GM19238 (cell line): ENCODE results near the gene NOS1.

Source experiments
- DNase-seq: peaks from one replicate; pipeline ENCODE4 v3.0.0; 2011; ENCODE audit warnings: low spot score; ENCODE audit not compliant: insufficient read length

The NOS1 gene

DNA sequence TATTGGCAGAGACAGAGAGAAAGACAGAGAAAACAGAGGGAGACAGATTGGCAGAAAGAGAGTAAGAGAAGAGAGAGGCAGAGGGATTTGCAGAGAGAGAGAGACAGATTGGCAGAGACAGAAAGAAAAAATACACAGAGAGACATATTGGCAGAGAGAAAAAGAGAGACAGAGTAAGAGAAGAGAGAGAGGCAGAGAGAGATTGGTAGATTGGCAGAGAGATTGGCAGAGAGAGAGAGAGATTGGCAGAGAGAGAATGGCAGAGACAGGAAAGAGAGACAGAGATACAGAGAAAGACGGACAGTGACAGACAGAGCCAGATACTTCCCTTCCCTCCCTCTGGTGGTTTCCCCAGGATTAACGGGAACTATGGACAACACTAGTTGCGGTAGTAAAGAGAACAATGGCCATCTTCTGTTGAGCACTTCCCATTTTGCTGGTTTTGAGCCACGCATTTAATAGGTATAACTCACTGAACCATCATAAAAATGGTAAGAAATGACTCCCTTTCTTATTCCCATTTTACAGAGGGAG lies 2.6 kb upstream of the NOS1 start:
- DNase-seq = no peak

DNA sequence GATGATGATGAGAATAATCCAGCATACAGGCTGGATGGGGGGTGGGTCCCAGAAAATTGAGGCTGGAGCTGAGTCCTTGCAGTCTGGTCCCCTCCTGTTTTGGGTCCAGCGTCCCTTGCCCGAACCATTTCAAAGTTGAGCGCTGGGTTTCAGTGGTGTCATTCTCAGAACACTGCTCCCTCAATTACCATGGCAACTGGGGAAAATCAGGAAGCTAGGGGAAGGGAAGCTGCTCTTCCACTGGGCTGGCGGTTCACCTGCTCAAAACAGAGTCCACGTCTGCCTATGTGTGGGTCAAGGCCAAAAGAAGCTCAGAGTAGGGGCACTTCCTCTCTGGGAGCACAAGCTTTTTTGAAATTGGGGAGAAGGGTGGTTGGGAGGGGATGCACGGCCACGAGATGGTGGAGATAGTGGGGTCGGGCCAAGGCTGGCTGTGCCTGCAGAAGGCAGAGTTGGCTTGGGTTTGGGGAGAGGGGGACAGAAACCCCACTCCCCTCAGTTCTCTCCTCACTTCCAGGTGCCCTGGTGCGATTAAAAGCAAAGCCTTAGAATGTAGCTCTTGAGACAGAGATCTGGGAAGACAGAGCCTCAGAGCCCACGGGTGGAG lies 1.7 kb upstream of the NOS1 start:
- no peak for DNase-seq

DNA sequence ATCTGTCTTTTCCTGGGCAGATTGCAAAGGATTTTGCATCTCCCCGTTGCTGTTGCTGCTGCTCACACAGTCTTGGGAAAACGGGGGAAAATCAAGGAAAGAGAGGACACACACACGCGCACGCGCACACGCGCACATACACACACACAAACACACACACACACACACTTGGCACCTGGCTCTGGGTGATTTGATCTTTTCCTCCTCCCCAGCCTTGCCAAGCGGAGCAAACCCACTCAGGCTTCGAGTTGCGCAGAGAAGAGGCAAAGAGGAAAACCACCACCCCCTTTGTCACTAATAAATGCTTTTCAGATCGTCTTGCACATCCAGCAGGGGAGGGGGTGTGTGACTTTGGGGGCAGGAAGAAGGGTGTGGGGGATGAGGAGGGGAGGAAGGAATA lies 965 bp upstream of the NOS1 start:
- no peak for DNase-seq

DNA sequence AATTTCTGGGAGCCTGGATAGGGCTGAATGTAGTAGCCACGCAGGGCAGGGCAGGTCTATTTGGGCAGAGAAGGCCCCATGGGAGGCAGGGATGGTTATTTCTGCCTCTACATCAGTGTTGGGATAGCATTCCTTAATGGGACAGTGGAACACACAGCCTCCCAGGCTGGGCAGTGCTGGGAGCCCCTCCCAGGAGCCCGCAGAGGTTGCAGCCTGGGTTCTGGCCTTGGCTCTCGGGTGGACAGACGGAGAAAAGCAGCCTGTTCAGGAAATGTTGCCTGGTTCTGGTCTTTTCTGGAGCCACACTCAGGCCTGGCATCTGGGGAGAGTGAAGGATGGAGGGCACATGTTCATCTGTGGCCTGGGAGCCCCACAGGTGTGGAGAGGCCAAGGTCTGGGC lies 479 bp upstream of the NOS1 start:
- no peak for DNase-seq

DNA sequence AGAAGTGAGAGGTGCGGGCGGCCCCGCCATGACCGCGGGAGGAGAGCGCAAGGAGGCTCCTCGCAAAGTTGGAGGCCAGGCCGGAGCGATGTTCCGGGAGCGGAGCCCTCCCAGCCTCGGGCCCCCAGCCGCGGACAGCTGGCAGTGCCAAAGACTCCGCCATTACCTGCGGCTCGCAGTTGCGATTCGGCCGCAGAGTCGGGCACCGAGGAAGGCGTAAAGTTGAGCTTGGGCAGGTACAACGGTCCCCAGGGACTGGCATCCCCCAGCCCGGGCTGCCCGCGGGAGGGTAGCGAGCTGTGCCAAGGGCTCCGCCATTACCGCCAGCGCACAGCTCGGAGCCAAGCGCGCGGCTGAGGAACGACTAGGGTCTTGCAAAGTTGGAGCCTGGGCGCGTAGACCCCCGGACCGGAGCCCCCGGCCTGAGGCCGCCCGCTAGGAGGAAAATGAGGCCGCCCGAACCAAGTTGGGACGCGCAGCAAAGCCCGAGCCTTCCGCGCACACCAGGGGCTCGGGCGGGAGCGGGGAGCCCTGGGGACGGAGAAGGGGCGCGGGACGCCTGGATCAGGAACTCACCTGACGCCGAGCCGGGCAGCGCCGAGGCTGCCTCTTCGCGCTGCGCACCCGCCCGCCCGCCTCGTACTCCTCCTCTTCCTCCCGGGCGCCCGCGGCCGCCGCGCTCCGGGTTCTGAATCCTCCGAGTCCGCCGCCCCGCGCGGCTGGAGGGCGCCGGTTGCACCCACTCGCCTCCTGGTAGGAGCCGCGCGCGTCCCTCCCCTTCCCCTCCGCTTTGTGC lies 677 bp downstream of the NOS1 start:
- DNase-seq = no peak

DNA sequence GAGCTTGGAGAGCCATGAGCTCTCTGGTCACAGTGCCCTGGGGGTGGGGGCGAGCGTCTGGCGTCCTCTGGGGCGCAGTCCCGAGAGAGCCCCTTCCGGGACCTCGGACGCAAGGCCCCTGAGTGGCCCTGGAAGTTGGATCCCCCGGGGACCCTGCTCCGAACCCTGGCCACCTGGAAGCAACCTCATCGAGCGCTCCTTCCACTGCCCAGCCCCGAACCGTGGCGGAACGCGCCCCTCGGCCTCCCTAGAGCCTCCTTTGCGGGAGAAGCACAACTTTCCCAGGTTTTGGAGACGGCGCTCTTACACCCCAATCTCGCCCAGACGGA lies 1.2 kb downstream of the NOS1 start:
- no peak for DNase-seq

DNA sequence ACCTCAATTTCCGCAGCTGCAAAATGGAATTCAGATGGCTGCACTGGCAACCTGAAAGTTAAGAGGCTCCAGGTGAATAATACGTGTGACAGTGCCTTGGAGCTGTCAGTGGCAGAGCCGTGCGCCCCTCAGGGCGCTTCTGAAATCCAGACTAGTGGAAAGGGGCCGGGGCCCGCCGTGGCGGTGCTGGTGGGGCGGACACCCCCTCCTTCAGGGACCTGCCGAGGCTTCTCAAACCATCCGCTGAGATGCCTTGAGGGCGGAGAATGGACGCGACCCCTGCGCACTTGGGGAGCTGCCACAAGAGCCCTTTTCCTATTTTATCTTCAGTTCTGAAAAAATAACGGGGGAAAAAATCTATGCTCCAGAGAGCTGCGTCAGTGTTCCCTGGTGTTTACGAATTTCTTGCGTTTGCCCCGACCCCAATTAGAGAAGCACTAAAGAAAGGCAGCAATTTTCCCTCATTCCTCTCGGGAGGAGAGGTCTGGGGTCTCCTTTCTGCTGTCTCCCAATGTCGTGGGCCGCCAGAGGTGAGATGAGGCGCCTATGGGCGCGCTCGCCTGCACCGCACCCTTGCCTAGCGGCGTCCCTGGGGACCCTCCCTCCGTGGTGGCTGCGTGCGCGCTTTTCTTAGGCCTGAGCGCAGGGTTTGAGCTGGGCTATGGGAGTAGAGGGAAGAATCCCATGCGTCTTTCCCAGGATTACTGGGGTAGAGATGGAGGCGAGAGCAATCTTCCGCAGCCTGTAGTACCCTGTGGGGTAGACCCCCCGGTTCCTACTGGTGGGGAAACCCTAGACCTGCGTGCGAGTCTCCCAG lies 2.2 kb downstream of the NOS1 start:
- no peak for DNase-seq

DNA sequence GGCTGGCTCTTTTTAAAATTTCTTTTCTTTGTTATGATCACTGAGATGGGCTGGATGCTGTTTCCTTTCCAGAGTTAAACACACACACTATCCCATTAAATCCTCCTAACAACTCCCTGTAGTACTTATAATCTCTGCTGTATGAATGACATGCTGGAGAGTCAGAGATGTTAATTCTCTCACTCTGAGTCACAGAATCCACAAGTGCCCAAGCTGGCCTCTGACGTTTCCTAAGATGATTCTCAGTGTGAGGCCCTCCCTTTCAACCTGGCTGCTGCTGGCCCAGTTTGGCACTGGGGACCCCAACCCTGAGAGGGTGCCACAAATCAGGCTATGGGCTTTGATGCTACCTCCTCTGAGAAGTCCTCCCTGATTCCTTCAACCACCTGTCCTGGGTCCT lies 5.4 kb downstream of the NOS1 start:
- DNase-seq = no peak

DNA sequence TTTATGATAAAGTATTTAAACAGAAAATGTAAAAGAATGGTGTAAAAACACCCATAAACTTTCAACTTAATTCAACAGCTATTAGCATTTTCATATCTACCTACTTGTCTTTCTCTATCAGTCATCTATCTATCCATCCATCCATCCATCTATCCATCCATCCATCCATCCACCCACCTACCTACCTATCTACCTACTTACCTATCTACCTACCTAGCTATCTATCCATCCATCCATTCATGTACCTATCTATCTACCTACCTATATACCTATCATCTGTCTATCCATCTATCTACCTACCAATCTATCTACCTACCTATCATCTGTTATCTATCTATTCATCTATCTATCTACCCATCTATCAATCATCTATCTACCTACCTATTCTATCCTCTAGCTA lies 8.5 kb downstream of the NOS1 start:
- no peak for DNase-seq

DNA sequence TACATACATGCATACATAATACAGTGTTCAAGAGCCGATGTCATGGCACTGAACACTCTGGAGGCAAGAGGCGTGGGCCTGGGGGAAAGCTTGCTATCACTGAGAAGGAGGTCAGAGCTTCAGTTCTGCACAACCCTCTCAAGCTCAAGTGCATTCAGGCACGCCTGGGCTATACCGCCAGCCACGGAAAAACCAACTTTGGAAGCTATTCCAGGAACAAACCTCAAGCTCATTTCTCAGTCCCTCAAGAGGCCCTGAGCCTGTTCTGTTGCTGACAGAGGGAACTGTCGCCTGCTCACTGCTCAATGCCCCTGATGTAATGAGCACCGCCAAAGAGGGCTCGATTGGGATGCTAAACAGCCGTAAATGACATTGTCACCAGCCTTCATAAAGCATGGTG lies 9.2 kb downstream of the NOS1 start:
- DNase-seq = no peak

DNA sequence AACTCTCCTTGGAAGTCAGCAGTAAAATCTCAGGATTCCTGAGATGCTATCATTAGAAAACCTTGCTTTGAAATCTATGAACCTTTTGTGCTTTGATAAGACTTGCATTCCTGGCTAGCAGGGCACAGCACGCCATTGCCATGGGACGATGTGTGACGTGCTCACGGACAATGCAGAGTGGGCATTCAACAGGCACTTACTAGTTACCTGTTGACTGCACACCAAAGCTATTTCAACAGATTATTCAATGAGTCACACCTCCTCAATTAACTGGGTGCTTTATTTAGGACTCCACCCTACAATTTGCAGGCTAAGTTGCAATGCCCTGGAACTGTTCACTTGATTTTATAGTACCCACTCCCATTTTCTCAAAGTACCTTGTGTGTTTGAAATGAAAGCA lies 11.3 kb downstream of the NOS1 start:
- DNase-seq = no peak

DNA sequence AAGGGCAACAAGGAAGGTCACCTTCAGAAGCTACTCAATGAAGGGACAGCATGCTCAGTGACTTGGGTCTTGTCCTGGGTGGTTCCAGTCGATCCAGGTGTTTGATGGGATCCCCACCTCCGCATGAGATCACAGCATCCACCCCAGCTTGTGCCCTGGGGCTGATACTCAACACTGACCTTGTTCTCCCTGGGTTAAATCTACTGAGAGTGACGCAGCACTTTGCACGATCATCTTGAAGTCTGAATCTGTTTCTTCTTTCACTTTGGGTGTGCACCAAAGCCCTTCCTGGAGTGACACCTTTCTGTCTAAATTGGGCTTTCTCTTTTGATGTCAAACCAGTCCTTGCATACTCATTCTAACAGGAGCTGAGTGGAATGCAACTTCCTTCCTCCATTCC lies 13.8 kb downstream of the NOS1 start:
- no peak for DNase-seq

DNA sequence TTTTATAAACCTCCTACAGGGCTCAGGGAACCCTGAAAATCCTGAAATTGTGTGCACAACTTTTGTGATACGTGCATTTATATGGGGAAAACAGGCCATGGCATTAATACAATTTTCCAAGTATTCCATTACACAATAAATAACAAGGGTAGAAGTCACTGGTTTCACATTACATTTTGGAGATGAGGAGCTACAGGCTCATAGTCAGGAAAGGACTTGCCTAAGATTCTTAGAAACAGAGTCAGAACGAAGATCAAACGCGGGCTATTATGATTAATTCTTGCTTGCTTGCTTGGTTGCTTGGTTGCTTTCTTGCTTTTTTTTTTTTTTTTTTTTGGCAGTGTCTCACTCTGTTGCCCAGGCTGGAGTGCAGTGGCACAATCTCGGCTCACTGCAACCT lies 16.7 kb downstream of the NOS1 start:
- DNase-seq = no peak

DNA sequence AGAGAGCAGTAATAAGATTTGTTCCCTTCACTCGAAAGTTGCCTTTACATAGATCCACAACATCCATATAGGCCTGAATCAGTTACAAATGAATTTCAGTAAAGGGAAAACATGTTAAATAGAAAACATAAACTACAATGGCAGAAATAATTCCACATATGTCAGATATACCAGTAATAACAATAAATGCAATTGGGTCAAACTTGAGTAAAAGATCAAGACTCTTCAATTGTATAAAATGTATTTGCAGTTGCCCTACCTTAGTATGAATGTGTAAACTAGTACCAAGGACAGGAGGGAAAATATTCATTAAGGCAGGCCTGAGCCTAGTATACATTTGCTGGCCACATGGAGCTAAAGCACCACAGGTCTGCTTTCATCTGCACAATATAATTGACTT lies 17.6 kb downstream of the NOS1 start:
- DNase-seq = no peak

DNA sequence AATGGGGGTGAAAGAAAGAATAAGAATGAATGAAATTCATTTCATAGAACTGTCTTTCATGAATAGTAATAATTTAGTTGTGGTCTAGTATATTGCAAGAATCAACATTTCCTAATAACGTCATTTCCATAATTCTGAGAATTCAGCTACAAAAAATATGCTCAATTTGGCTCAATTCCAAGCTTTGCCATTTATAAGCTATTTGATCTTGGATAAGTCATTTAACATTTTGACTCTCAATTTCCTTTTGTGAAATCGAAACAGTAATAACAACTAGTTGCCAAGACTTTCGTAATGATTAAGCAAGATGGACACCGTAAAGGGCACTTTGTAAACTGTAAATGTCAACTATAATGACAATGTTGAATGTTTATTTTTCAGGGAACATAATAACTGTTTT lies 18.1 kb downstream of the NOS1 start:
- DNase-seq = no peak

DNA sequence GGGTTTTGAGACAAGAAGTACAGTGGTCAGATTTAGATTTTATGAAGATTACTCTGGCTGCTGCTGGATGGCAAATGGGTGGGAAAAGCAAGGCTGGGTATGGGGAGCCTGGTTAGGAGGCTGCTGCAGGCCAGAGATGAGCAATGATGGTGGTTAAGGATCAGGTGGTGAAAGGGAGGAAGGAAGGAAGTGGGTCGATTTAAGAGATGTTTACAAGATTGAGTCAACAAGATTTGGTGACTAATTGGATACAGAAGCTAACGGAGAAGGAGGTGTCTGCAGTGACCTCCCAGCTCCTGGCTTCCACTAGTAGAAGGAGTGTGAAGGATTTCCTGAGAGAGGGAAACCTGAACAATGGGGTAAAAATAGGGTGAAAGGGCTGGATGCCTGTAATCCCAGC lies 18.7 kb downstream of the NOS1 start:
- no peak for DNase-seq

DNA sequence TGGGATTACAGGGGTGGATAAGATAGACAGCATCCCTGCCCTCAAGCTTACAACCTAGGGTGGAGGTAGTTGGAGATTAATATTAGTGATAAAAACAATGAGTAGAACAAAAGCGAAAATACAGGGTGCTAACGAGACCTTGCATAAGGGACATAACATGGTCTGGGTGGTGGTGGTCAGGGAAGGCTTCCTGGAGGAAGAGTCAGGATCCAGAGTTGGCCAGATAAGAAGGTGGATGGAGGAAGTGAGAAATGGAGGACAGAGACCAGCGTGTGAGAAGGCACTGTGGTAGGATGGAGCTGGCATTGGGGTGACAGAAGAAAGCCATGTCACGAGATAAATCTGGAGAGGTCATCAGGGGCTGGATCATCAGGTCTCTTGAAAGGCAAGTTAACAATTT lies 19.2 kb downstream of the NOS1 start:
- no peak for DNase-seq

DNA sequence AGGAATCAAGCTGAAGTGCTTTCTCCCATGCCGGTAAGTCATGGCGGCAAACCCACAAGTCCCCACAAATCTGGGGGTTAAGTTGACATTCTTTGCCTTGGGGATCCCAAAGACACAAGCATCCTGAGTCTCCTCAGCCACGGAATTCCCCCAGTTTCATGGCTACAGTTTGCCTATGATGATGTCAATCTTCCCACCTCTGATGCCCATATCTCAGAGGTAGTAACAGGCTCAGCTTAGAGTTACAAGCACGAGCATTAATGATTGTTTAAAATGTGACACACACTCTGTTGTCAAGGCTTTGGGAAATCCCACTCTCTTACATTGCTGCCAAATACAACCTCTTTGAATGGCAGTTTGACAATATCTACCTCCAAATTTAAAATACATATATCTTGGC lies 22.3 kb downstream of the NOS1 start:
- DNase-seq = no peak

DNA sequence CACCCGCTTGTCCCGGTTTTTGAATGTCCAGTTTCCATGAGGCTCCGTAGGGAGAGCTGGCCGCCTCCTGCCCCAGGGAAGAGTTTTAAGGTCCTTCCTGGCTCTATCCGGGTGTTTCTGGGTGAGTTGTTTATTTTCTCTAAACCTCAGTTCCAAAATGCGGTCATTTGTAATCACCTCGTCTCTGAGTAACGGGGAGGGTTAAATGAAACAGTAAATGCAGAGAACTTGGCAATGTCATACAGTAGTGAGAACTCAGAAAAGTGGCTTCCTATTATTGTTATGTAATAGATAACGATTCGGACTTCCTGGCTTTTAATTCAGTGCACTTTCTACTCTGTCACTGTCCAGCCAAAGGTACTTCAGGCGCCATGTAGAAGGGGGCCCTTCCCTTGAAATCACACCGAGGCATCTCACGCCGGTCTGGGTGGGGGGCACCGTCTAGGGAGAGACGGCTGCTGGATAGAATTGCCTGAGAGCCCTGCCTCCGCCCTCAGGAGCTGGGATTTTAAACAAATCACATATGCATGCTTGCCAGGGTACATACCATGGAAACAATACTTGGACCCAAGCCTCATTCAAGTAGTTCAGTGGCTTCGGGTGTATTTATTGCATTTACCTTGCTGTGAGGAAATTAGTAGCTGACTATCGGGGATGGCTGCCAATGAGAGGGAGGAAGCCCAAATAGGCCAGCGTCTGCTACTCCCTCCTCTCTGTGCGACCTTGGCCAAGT lies 26.4 kb downstream of the NOS1 start:
- no peak for DNase-seq

DNA sequence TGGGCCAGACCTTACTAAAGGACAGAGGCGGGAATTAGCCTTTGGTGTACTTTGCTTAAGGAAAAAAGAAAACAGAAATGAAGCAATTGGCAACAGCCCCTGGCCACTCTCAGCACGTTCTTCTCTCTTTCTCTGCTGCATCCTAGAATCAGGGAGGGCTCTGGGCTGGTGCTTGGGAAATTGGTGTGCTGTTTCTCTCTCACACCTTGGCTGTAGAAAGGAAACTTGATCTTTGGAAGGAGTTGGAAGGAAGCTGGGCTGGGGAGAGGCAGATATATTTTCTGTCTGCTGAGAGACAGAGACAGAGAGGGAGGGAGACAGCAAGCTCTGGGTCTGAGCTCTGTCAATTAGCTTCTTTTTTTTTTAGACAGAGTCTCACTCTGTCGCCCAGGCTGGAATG lies 27.4 kb downstream of the NOS1 start:
- DNase-seq = no peak

DNA sequence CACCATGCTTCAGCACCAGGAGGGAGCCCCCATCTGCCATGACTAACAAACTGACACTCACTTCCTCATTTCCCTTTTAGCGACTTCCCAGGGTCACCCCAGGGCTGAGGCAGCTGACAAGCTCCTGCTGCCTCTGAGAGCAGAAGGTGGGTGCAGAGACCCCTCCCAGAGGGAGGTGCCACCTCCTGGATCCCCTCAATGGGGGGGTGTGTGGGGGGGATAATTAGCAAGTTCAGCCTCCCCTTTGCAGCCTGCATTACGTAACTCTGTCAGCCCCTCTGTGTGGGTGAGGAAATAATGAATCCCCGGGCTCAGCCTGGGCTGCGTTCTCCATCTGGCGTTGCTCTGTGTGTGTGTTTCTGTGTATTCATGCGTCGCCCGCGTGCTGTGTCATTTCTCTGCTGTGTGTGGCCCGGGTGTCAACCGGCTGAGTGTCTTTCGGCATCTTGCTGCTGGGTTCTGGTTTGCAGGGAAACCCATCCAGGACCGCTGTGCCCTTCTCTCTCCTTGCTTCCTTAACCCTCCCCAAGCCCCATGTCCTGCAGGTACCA lies 28.0 kb downstream of the NOS1 start:
- no peak for DNase-seq

DNA sequence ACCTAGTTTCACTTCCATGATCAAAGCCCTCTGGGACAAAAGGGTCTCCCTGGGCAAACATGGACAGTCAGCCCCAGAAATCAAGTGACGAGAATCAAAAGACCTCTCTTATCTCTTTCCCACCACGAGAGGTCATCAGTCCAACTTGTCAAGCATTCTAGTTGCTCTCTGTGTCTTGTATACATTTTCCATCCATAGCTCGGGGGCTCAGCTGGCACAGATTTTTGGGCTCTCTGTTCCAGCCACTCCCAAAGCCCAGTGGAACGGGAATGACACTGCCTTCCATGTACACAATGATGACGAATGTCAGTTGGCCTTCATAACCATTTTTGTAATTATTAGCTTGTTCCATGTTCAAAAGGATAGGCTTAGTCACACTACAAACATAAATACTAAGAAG lies 29.7 kb downstream of the NOS1 start:
- no peak for DNase-seq
